Activated naive CD4-positive, alpha-beta T cell treated with anti-CD3 and anti-CD28 coated beads, Interleukin-2, amount 10 ng/mL, durations not matched to agents 7 days and 5 days (primary cell): Measurements from ENCODE around the gene NEO1.
"Not testable (repeated sequence)": the region's sequence is repeated elsewhere in the genome, so short reads cannot be mapped to it uniquely, and the experiment has no call there.

ENCODE experiments used
- CTCF ChIA-PET: fragments of 350-600 bp; sonication (Branson Sonifier 250); formaldehyde crosslinking; loops from one replicate; lab custom pipeline; 2021; ENCODE audit warnings: antibody characterized with exemption; lab: Charles Lee
- DNase-seq: peaks from one replicate; pipeline ENCODE4 v3.0.0-alpha.2; 2020
- H3K27ac Mint-ChIP-seq: one replicate; pipeline ENCODE4 v1.8.0; 2021; ENCODE audit warnings: mild to moderate bottlenecking, moderate library complexity, mixed read lengths
- H3K27me3 Mint-ChIP-seq: one replicate; pipeline ENCODE4 v1.8.0; 2021; ENCODE audit warnings: mild to moderate bottlenecking, mixed read lengths
- H3K36me3 Mint-ChIP-seq: one replicate; pipeline ENCODE4 v1.8.0; 2021; ENCODE audit warnings: mixed read lengths
- H3K4me1 Mint-ChIP-seq: one replicate; pipeline ENCODE4 v1.8.0; 2021; ENCODE audit warnings: mixed read lengths
- H3K4me3 Mint-ChIP-seq: one replicate; pipeline ENCODE4 v1.8.0; 2021; ENCODE audit warnings: mild to moderate bottlenecking, moderate library complexity, mixed read lengths
- H3K9me3 Mint-ChIP-seq: one replicate; pipeline ENCODE4 v1.8.0; 2021; ENCODE audit warnings: mixed read lengths

Gene NEO1

GRCh38 chr15:73153447-73153846, 101.2 kb downstream of the NEO1 start:
- Mint-ChIP-seq H3K4me1 (no peaks in the 10 kb centered on the region), H3K27ac (no peak overlapping the region), H3K36me3 (no peaks in the 10 kb centered on the region), H3K4me3 (no peak overlapping the region), H3K27me3 (no peaks in the 10 kb centered on the region), H3K9me3 (peaks cover 22% of the 10 kb centered on the region)
- DNase-seq: no peak
- CTCF ChIA-PET: no interaction called here

GRCh38 chr15:73156431-73157191, 104.3 kb downstream of the NEO1 start:
- Mint-ChIP-seq H3K9me3 (peaks cover 17% of the 10 kb centered on the region), H3K4me3 (no peak overlapping the region), H3K36me3 (no peaks in the 10 kb centered on the region), H3K4me1 (no peaks in the 10 kb centered on the region), H3K27ac (no peak overlapping the region), H3K27me3 (no peaks in the 10 kb centered on the region)
- CTCF ChIA-PET: no interaction called here
- DNase-seq: no peak

GRCh38 chr15:73161546-73161945, 109.3 kb downstream of the NEO1 start:
- Mint-ChIP-seq H3K4me1 (no peaks in the 10 kb centered on the region), H3K9me3 (peaks cover 14% of the 10 kb centered on the region), H3K27ac (no peak overlapping the region), H3K4me3 (no peak overlapping the region), H3K27me3 (no peaks in the 10 kb centered on the region), H3K36me3 (no peaks in the 10 kb centered on the region)
- CTCF ChIA-PET: no interaction called here
- no peak for DNase-seq

GRCh38 chr15:73165435-73165834, 113.2 kb downstream of the NEO1 start:
- H3K4me1 Mint-ChIP-seq: no peaks in the 10 kb centered on the region
- H3K27ac Mint-ChIP-seq: no peak overlapping the region
- no peak overlapping the region for H3K4me3 Mint-ChIP-seq
- no peak for DNase-seq
- H3K27me3 Mint-ChIP-seq: no peaks in the 10 kb centered on the region
- H3K36me3 Mint-ChIP-seq: no peaks in the 10 kb centered on the region
- CTCF ChIA-PET: no interaction called here
- peaks cover 16% of the 10 kb centered on the region for H3K9me3 Mint-ChIP-seq

- no peak overlapping the region for H3K27ac Mint-ChIP-seq
- no peaks in the 10 kb centered on the region for H3K27me3 Mint-ChIP-seq
- no peak for DNase-seq
- no peaks in the 10 kb centered on the region for H3K36me3 Mint-ChIP-seq
- no peak overlapping the region for H3K4me3 Mint-ChIP-seq
- CTCF ChIA-PET: no interaction called here
- peaks cover 16% of the 10 kb centered on the region for H3K9me3 Mint-ChIP-seq
- H3K4me1 Mint-ChIP-seq: no peaks in the 10 kb centered on the region
Measured at GRCh38 chr15:73165844-73166243, 113.6 kb downstream of the NEO1 start.

- H3K36me3 Mint-ChIP-seq, H3K27me3 Mint-ChIP-seq, H3K27ac Mint-ChIP-seq, CTCF ChIA-PET, H3K4me3 Mint-ChIP-seq, DNase-seq, H3K4me1 Mint-ChIP-seq: not testable (repeated sequence)
- H3K9me3 Mint-ChIP-seq: peaks cover 16% of the 10 kb centered on the region
Measured at GRCh38 chr15:73166711-73167110, 114.4 kb downstream of the NEO1 start.

GRCh38 chr15:73168487-73168886, 116.2 kb downstream of the NEO1 start:
- no peaks in the 10 kb centered on the region for H3K27me3 Mint-ChIP-seq
- DNase-seq: no peak

GRCh38 chr15:73171711-73172110, 119.4 kb downstream of the NEO1 start:
- DNase-seq: no peak
- H3K27ac Mint-ChIP-seq: no peak overlapping the region
- no peaks in the 10 kb centered on the region for H3K4me1 Mint-ChIP-seq
- H3K9me3 Mint-ChIP-seq: no peaks in the 10 kb centered on the region
- no peaks in the 10 kb centered on the region for H3K36me3 Mint-ChIP-seq
- CTCF ChIA-PET: no interaction called here
- no peaks in the 10 kb centered on the region for H3K27me3 Mint-ChIP-seq
- no peak overlapping the region for H3K4me3 Mint-ChIP-seq

More at GRCh38 chr15:73168487-73168886, 116.2 kb downstream of the NEO1 start:
- H3K36me3 Mint-ChIP-seq: no peaks in the 10 kb centered on the region
- CTCF ChIA-PET: no interaction called here
- no peak overlapping the region for H3K4me3 Mint-ChIP-seq
- no peak overlapping the region for H3K27ac Mint-ChIP-seq
- no peaks in the 10 kb centered on the region for H3K4me1 Mint-ChIP-seq
- peaks cover 16% of the 10 kb centered on the region for H3K9me3 Mint-ChIP-seq

- no peak overlapping the region for H3K27ac Mint-ChIP-seq
- no peak for DNase-seq
- no peaks in the 10 kb centered on the region for H3K9me3 Mint-ChIP-seq
- no peaks in the 10 kb centered on the region for H3K36me3 Mint-ChIP-seq
- no peaks in the 10 kb centered on the region for H3K4me1 Mint-ChIP-seq
- H3K4me3 Mint-ChIP-seq: no peak overlapping the region
- CTCF ChIA-PET: interaction anchor here (0.7 kb wide), 1 partner anchor 15 kb away, joined by 3 read pairs; no protein-coding TSS in a partner anchor
- H3K27me3 Mint-ChIP-seq: no peaks in the 10 kb centered on the region
Measured at GRCh38 chr15:73172508-73172907, 120.2 kb downstream of the NEO1 start.

GRCh38 chr15:73174171-73174570, 121.9 kb downstream of the NEO1 start:
- Mint-ChIP-seq H3K4me1 (no peaks in the 10 kb centered on the region), H3K36me3 (no peaks in the 10 kb centered on the region), H3K9me3 (no peaks in the 10 kb centered on the region), H3K4me3 (no peak overlapping the region), H3K27ac (no peak overlapping the region), H3K27me3 (no peaks in the 10 kb centered on the region)
- CTCF ChIA-PET: no interaction called here
- DNase-seq: no peak

- Mint-ChIP-seq H3K27me3 (no peaks in the 10 kb centered on the region), H3K27ac (no peak overlapping the region), H3K4me3 (no peak overlapping the region), H3K36me3 (no peaks in the 10 kb centered on the region), H3K4me1 (no peaks in the 10 kb centered on the region), H3K9me3 (no peaks in the 10 kb centered on the region)
- CTCF ChIA-PET: no interaction called here
- DNase-seq: no peak
Measured at GRCh38 chr15:73175382-73175781, 123.1 kb downstream of the NEO1 start.

- no peak overlapping the region for H3K27ac Mint-ChIP-seq
- H3K4me3 Mint-ChIP-seq: no peak overlapping the region
- H3K4me1 Mint-ChIP-seq: no peaks in the 10 kb centered on the region
- H3K9me3 Mint-ChIP-seq: peaks cover 4% of the 10 kb centered on the region
- H3K27me3 Mint-ChIP-seq: no peaks in the 10 kb centered on the region
- no peak for DNase-seq
- no peaks in the 10 kb centered on the region for H3K36me3 Mint-ChIP-seq
- CTCF ChIA-PET: no interaction called here
Measured at GRCh38 chr15:73176598-73176997, 124.3 kb downstream of the NEO1 start.

- Mint-ChIP-seq H3K4me1 (no peaks in the 10 kb centered on the region), H3K36me3 (no peaks in the 10 kb centered on the region), H3K4me3 (no peak overlapping the region), H3K27ac (no peak overlapping the region), H3K9me3 (peaks cover 9% of the 10 kb centered on the region), H3K27me3 (no peaks in the 10 kb centered on the region)
- CTCF ChIA-PET: no interaction called here
- no peak for DNase-seq
Measured at GRCh38 chr15:73183071-73183470, 130.8 kb downstream of the NEO1 start.

GRCh38 chr15:73190189-73190601, 137.9 kb downstream of the NEO1 start:
- no peak overlapping the region for H3K4me3 Mint-ChIP-seq
- CTCF ChIA-PET: no interaction called here
- H3K4me1 Mint-ChIP-seq: no peaks in the 10 kb centered on the region
- H3K36me3 Mint-ChIP-seq: no peaks in the 10 kb centered on the region
- DNase-seq: no peak
- no peaks in the 10 kb centered on the region for H3K9me3 Mint-ChIP-seq
- no peak overlapping the region for H3K27ac Mint-ChIP-seq
- H3K27me3 Mint-ChIP-seq: no peaks in the 10 kb centered on the region

- Mint-ChIP-seq H3K36me3 (no peaks in the 10 kb centered on the region), H3K27me3 (no peaks in the 10 kb centered on the region), H3K27ac (no peak overlapping the region), H3K9me3 (no peaks in the 10 kb centered on the region), H3K4me3 (no peak overlapping the region), H3K4me1 (peaks cover 4% of the 10 kb centered on the region)
- no peak for DNase-seq
- CTCF ChIA-PET: no interaction called here
Measured at GRCh38 chr15:73195166-73195565, 142.9 kb downstream of the NEO1 start.
